ENCODE data around the gene LRP1B.

LRP1B gene

GRCh38 chr2:140185076-140185475, 1945.7 kb downstream of the LRP1B start:
- peak; percentile 27 for DNase-seq

GRCh38 chr2:140183056-140183765, 1947.6 kb downstream of the LRP1B start:
- DNase-seq, result no peak
